HG03159 (cell line): Measurements from ENCODE around the gene DDC.
"Not testable (repeated sequence)": the region's sequence is repeated elsewhere in the genome, so short reads cannot be mapped to it uniquely, and the experiment has no call there.

Experiments
- ATAC-seq: cut with Tn5 transposase; IDR thresholded peaks from one replicate; pipeline ENCODE4 v1.9.1; 2021; ENCODE audit warnings: mild to moderate bottlenecking, moderate library complexity; ENCODE audit not compliant: unreplicated experiment

Gene DDC

GRCh38 chr7:50556247-50556991, 8.8 kb downstream of the DDC start:
- no peak for ATAC-seq

GRCh38 chr7:50555594-50556140, 9.5 kb downstream of the DDC start:
- no peak for ATAC-seq

DNA sequence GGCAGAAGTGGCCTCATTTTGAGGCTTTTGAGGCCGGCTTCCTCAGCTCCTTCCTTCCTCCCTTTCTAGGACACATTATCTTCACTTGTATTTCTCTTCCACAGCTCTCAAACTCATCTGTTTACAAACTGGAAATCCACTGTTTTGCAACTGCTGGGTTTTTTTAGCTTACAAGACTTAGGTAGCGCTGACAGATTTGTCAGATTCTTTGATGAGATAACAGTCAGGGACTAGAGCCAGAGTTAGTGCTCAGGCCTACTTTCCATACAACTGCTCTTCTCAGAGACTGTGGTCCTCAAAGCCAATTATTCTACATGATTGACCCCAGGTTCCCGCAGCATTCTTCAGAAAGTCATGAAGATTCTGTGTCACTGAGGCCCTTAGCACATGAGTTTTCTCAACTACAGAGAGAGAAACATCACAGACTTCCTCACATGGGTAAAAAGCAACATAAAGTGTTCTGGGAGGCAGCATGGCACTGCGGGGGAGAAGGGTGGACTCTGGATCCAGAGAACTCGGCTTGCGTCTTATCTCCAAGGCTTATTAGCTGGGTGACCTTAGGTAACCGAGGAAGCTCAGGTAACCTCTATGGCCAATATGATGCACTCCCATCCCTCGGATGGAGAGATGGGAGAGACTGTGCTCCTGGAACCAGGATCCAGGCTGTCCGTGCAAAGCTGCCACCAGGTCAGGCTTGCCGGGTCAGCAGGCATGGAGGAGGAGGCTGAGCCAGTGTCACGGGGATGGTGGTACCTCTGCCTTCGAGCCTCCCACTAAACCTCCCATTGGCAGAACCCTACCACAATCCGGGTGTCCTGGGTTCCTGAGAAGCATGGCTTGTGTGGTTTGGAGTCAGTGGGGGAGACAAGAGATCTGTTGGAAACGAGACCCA, 10.5 kb downstream of the DDC start:
- ATAC-seq = no peak

DNA sequence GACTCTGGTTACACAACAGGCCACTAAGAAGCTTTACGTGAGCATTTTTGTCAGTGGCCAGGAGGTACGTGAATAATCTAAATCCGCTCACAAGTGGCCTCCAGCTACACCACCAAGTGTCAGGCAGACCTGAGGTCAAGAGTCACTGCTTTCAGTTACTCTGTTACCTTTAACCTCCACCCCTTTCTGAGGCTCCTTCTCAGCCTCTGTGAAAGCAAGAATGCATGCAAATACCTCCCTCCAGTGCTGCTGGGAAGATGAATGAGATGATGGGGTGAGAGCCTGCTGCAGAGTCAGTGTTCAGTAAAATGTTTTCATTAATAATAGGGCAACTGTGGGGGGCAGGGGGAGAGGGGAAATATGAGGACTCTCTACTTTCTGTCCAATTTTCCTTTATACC, 11.2 kb downstream of the DDC start:
- no peak for ATAC-seq

DNA sequence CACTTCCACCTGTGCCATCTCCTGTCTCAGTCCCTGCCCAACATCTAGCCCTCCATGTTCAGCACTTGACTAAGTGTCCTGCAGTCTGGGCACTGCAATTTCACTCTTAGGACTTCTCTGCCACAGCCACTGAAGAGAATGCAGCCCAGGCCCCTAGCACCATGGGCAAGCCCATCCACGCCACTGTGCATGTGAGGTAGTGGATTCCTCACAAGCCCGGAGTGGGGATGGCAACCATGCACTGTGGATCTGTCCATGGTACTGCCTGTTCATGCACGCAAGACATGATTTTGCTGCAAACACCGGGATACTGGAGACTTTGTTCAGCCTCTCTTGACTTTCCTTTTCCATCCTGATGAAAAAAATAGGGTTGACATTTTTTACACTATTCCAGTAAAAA, 12.3 kb downstream of the DDC start:
- ATAC-seq = no peak

- ATAC-seq = no peak
Measured at GRCh38 chr7:50552139-50552538, 13.1 kb downstream of the DDC start.

GRCh38 chr7:50545613-50546012, 19.6 kb downstream of the DDC start:
- ATAC-seq = not testable (repeated sequence)

DNA sequence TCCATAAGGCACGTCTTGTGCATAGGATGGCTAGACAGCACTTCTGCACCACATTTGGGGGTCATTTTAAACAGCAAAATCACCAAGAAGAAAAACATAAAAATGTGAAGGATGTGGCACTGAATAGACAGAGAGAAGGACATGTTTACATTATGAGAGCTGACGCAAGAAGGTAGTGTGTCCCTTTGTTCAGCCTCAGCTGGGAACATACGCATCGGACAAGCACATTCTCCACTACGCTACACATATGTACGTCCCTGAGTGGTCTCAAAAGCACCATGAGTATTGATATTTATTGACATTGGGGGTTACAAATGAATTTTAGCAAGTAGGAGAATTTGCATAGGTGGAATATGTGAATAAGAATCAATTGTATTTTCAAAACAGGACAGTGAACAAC, 20.2 kb downstream of the DDC start:
- no peak for ATAC-seq

DNA sequence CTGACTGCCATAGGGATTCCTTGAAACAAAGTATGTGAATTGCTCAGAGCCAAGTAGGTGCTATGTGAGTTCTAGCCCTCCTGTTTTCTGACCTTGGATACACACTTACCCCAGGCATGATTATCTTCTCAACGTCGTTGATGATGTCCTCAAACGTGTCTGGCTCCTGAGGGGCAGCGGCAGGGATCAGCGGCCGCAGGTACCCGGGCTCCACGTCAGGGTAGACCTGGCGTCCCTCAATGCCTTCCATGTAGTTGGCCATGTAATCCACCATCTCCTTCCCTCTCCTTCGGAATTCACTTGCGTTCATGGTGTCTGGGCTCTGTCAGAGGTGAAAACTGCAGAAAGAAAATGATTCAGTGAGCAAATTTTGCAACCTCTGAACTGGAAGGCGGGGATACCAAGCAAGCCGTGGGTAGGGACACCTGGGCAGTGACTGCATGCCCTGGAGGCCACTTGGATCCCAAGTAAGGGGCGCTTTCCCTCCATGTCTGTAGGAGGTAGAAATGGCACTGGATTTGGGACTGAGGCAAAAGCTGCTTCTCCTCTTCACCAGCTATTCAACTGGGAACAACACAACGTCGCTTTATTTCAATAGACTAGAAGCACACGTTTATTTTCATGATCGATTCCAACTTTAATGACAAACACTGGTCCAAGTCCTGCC, 21.3 kb downstream of the DDC start:
- ATAC-seq = no peak

- no peak for ATAC-seq
Measured at GRCh38 chr7:50542132-50542531, 23.1 kb downstream of the DDC start.

- no peak for ATAC-seq
Measured at GRCh38 chr7:50540785-50541579, 24.2 kb downstream of the DDC start.

DNA sequence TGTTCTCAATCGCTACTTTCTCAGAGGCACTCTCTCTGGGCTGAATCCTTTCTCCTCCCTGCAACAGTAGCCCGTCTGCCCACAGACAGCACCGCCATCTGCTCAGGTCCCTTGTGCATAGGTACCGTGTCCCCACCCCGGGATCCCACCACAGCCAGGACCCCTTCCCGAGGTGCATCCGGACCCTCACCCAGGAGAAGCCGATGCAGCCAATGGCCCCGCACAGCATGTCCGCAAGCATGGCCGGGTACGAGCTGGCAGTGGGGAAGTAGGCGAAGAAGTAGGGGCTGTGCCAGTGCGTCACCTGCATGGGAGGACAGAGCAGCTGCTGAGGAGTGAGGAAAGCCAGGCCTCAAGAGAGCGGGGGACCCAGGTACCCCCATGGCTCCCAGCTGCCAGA, 25.5 kb downstream of the DDC start:
- ATAC-seq = no peak

DNA sequence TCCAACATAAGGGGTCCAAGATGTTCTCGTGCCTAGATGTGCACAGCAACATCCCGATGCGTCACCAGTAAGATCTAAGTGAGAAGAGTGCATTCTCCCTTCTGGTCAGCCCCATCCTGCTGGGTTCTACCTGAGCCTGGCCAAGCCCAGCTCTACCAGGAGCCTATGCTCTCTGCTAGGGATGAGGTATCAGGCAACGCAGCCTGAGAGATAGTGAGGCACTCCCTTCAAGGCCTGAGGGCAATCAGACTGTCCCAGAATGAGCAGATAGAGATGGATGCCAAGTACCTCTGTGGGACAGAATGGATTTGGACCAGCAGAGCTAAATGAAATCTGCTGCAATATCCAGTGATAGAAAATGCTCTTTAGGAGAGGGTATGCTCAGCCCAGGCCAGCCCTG, 26.7 kb downstream of the DDC start:
- no peak for ATAC-seq

- no peak for ATAC-seq
Measured at GRCh38 chr7:50537417-50537816, 27.8 kb downstream of the DDC start.

DNA sequence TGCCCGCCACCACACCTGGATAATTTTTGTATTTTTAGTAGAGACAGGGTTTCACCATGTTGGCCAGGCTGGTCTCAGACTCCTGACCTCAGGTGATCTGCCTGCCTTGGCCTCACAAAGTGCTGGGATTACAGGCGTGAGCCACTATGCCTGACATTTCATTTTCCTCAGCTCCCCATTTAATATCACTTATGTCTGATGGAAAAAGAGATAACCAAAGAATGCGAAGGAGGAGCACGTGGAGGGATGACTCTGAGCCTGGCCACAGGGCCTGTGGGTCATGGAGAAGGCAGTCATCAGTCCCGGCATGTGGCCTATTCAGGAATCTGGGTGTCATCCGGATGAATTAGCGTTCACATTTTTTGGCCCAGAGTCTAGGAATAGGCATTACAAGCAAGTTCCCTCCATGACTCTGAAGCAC, 29.9 kb downstream of the DDC start:
- ATAC-seq = not testable (repeated sequence)

DNA sequence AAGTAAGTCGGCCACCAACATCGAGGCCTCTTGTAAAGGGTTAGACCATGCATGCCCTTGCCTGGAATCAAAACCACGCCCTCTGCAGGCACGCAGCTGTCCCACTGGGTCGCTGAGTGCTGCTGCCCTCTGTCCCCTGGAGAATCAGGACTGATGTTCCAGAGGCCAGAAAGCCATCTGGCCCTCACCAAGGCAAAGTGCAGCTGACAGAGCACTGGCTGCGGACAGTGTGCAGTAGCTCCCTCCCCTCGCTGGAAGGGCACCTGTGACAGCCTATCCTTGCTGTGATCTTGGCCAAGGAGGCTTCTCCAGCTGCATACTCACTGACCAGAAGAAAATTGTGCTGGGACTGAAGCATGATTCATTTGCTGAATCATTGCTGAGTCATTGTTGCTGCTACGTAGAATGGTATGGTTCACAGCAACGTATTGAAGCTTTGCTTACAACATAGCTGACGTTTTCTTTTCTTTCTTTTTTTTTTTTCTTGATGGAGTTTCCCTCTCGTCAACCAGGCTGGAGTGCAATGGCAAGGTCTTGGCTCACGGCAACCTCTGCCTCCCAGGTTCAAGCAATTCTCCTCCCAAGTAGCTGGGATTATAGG, 30.4 kb downstream of the DDC start:
- ATAC-seq = no peak

GRCh38 chr7:50533866-50534265, 31.3 kb downstream of the DDC start:
- no peak for ATAC-seq

DNA sequence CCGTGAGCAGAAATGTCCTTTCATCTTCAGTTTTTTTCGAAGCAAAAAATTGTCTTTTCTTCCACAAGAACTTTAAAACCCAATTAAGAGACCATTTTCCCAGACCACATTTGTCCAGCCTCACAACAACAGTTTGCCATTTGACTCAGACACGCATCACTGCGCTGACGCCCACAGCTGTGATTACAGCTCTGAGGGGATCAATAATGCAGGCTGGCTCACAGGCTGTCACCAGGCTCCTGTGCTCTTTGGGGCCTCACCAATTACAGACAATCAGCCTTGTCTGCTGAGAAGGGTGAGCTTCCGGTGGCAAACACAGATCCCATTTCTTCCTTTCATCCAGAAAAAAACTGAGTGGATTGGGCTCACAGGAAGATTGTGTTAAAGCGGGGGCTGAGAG, 33.3 kb downstream of the DDC start:
- no peak for ATAC-seq

DNA sequence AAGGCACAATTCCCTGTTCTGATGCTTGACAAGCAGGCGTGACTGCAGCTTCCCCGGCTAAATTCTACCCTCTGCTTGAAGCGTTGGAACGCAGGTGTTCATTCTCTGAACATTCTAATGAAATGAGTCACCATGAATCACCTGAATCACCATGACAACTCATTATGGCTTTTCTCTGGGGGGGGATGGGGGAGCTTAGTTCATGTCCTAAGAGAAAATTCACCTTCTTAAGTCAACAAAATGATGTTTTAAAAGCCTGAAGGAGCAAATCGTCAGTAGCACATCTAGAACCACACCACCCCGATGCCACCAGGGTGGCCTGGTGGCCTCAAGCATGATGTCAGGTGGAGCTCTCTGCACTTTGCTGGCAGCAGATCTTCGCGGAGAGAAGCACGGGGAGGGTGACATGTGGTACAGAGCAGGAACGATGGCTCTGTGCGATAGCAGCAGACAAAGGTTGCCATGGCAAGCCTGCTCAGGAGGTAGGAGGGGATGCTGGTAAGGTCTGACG, 33.7 kb downstream of the DDC start:
- no peak for ATAC-seq

- no peak for ATAC-seq
Measured at GRCh38 chr7:50530766-50531165, 34.4 kb downstream of the DDC start.
